K562 (cell line): ENCODE data around the gene RPS6KL1. TPM values are rescaled to one million over a fixed set of nuclear protein-coding genes. Genes with fewer than 3 reads are reported as not detected.

Source experiments
- ATF1 ChIP-seq, 2 experiments: fragments of 450-650 bp in 1 of 2; IDR thresholded peaks; 2 replicates each; pipeline ENCODE4 v1.6.1; 2016; ENCODE audit warnings: missing compliant biosample characterization in 1 of 2, missing genetic modification characterization in 1 of 2
- CBFA2T2 ChIP-seq: fragments of 450-650 bp; conservative IDR thresholded peaks from 2 replicates; pipeline ENCODE4 v1.6.1; 2017; ENCODE audit warnings: mild to moderate bottlenecking
- CBFA2T3 ChIP-seq: fragments of 450-650 bp; IDR thresholded peaks from 2 replicates; pipeline ENCODE4 v1.6.1; 2017
- ELF1 ChIP-seq: fragments of 200-800 bp; sonication (Bioruptor generic); IDR thresholded peaks from 2 replicates; pipeline ENCODE4 v1.6.1; 2016; ENCODE audit warnings: missing genetic modification characterization, missing compliant biosample characterization
- ETV1 ChIP-seq: fragments of 450-650 bp; conservative IDR thresholded peaks from 2 replicates; pipeline ENCODE4 v1.6.1; 2016; ENCODE audit warnings: missing genetic modification characterization, control low read depth, low read depth, missing compliant biosample characterization
- HDAC2 ChIP-seq: fragments of 450-650 bp; IDR thresholded peaks from 2 replicates; pipeline ENCODE4 v1.6.1; 2016; ENCODE audit warnings: mild to moderate bottlenecking
- LCOR ChIP-seq: sonication (generic); formaldehyde crosslinking; IDR thresholded peaks from 2 replicates; pipeline ENCODE4 v1.8.0; 2022; ENCODE audit warnings: mild to moderate bottlenecking, missing genetic modification reagents
- MAFK ChIP-seq: IDR thresholded peaks from 2 replicates; pipeline ENCODE4 v1.6.1; 2011; ENCODE audit warnings: low read length, improper control_type of control experiment
- MAZ ChIP-seq, 2 experiments: fragments of 450-650 bp in 1 of 2; sonication (generic) in 1 of 2; formaldehyde crosslinking; IDR thresholded peaks in 1 of 2; conservative IDR thresholded peaks in 1 of 2; 2 replicates each; pipeline versions ENCODE4 v1.4.0 to v1.5.0; 2020; ENCODE audit warnings: mild to moderate bottlenecking in 1 of 2, missing genetic modification reagents in 1 of 2
- NCOA6 ChIP-seq: fragments of 450-650 bp; IDR thresholded peaks from 2 replicates; pipeline ENCODE4 v1.6.1; 2017; ENCODE audit warnings: mild to moderate bottlenecking
- RBM25 ChIP-seq: fragments of 200-400 bp; formaldehyde crosslinking; IDR thresholded peaks from 2 replicates; pipeline ENCODE4 v1.6.1; 2018; ENCODE audit warnings: low read length, low read depth, moderate library complexity; ENCODE audit not compliant: severe bottlenecking
- SMARCB1 ChIP-seq: IDR thresholded peaks from 2 replicates; pipeline ENCODE4 v1.6.1; 2011; ENCODE audit warnings: improper control_type of control experiment, low read depth; ENCODE audit not compliant: insufficient read length
- SP1 ChIP-seq: sonication (generic); formaldehyde crosslinking; IDR thresholded peaks from 2 replicates; pipeline ENCODE4 v1.8.1; 2022; ENCODE audit warnings: mild to moderate bottlenecking, missing genetic modification reagents
- SRSF7 ChIP-seq: fragments of 200-400 bp; formaldehyde crosslinking; optimal IDR thresholded peaks from 2 replicates; pipeline ENCODE3; 2017; ENCODE audit warnings: mild to moderate bottlenecking, low read depth, low read length
- TEAD1 ChIP-seq, 2 experiments: fragments of 450-650 bp in 1 of 2; sonication (generic) in 1 of 2; formaldehyde crosslinking; IDR thresholded peaks; 2 replicates each; pipeline versions ENCODE4 v1.4.0 to v1.8.0; 2020 to 2022; ENCODE audit warnings: mild to moderate bottlenecking in 2 of 2, missing genetic modification reagents in 1 of 2
- ZNF449 ChIP-seq: fragments of 250-450 bp; sonication (Bioruptor Pico); IDR thresholded peaks from 2 replicates; pipeline ENCODE4 v1.8.0; 2022; ENCODE audit warnings: moderate library complexity, mild to moderate bottlenecking, inconsistent platforms
- ZNF57 ChIP-seq: fragments of 450-650 bp; formaldehyde crosslinking; IDR thresholded peaks from 2 replicates; pipeline ENCODE4 v1.4.0; 2020; ENCODE audit warnings: mild to moderate bottlenecking, moderate library complexity
- ZNF717 ChIP-seq: fragments of 250-450 bp; sonication (Bioruptor Pico); IDR thresholded peaks from 2 replicates; pipeline ENCODE4 v1.5.0; 2021
- ZNF785 ChIP-seq: fragments of 250-450 bp; sonication (Bioruptor Pico); IDR thresholded peaks from 2 replicates; pipeline ENCODE4 v1.4.0; 2020; ENCODE audit warnings: mild to moderate bottlenecking
- polyA plus RNA-seq, 8 experiments: library from polyadenylated mRNA; depleted of rRNA in 4 of 8; stranded (reverse) in 5 of 8; unstranded in 3 of 8; fragments of >200 nt; fragmentation: Nextera tagmentation in 2 of 8; fragmentation: Illumina TruSeq in 1 of 8; extraction: Ambion mirVana in 2 of 8; extraction: Trizol in 1 of 8; gene quantifications; 2 replicates each; pipeline versions ENCODE4 v1.2.1 to v1.2.3, GENCODE V29; 2011 to 2014; ENCODE audit warnings: inconsistent platforms in 1 of 8, missing spikeins in 1 of 8
- total RNA-seq, 7 experiments: library from RNA; depleted of rRNA in 6 of 7; stranded (reverse); fragments of >200 nt in 6 of 7; fragmentation: Illumina TruSeq in 2 of 7; extraction: Trizol in 2 of 7; gene quantifications; 2 replicates each; pipeline versions ENCODE4 v1.2.1 to v1.2.3, GENCODE V29; 2011 to 2021; ENCODE audit warnings: low replicate concordance in 1 of 7
- TF ChIP-seq, protein P1 (sequence below): fragments of 250-450 bp; sonication (Bioruptor Pico); IDR thresholded peaks from 2 replicates; pipeline ENCODE4 v1.5.1; 2021; ENCODE audit warnings: mild to moderate bottlenecking
- TF ChIP-seq, protein P2 (sequence below): conservative IDR thresholded peaks from 2 replicates; pipeline ENCODE4 v1.6.1; 2011; ENCODE audit warnings: low read depth, mild to moderate bottlenecking, low read length; ENCODE audit not compliant: control insufficient read depth
- TF ChIP-seq, protein P3 (sequence below): sonication (generic); formaldehyde crosslinking; IDR thresholded peaks from 2 replicates; pipeline ENCODE4 v1.8.0; 2022; ENCODE audit warnings: mild to moderate bottlenecking, missing genetic modification reagents

The RPS6KL1 gene
- total and polyA plus RNA-seq, 9 of the 15 experiments (the other 6 are each of a cell fraction or from before 2014, with no cell fraction given), result 0.91 to 15.5 (median 8.1) TPM

GRCh38 chr14:74905595-74906142 lies 17.4 kb downstream of the RPS6KL1 start (continued):
- TF ChIP-seq, protein P1, sequence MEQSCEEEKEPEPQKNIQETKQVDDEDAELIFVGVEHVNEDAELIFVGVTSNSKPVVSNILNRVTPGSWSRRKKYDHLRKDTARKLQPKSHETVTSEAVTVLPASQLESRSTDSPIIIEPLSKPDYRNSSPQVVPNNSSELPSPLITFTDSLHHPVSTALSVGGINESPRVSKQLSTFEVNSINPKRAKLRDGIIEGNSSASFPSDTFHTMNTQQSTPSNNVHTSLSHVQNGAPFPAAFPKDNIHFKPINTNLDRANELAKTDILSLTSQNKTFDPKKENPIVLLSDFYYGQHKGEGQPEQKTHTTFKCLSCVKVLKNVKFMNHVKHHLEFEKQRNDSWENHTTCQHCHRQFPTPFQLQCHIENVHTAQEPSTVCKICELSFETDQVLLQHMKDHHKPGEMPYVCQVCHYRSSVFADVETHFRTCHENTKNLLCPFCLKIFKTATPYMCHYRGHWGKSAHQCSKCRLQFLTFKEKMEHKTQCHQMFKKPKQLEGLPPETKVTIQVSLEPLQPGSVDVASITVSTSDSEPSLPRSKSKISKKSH (CRISPR knock-in tag), result no peak
- TF ChIP-seq, protein P2, sequence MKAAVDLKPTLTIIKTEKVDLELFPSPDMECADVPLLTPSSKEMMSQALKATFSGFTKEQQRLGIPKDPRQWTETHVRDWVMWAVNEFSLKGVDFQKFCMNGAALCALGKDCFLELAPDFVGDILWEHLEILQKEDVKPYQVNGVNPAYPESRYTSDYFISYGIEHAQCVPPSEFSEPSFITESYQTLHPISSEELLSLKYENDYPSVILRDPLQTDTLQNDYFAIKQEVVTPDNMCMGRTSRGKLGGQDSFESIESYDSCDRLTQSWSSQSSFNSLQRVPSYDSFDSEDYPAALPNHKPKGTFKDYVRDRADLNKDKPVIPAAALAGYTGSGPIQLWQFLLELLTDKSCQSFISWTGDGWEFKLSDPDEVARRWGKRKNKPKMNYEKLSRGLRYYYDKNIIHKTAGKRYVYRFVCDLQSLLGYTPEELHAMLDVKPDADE, result no peak
- TF ChIP-seq MAZ (CRISPR knock-in tag; conservative IDR thresholded peaks at IDR 0.05 in 1 of 2, IDR thresholded peaks at IDR 0.05 in 1 of 2) (0 out of 4 replicates have a peak, but pooled peaks of 1 of the 2 experiments have one; percentile 17), CBFA2T2 (no peak), TEAD1 (CRISPR knock-in tag; IDR thresholded peaks at IDR 0.05) (no peak), ZNF785 (no peak), MAFK (no peak), NCOA6 (no peak), SP1 (CRISPR knock-in tag) (0 out of 2 replicates have a peak, but pooled peaks have one; percentile 26), ATF1 (CRISPR knock-in tag; IDR thresholded peaks at IDR 0.05) (no peak), ATF1 (tag; IDR thresholded peaks at IDR 0.05) (no peak), LCOR (no peak), HDAC2 (no peak), SMARCB1 (no peak), ETV1 (tag) (no peak), CBFA2T3 (no peak), RBM25 (no peak), SRSF7 (no peak), ZNF717 (CRISPR knock-in tag) (no peak), ZNF57 (CRISPR knock-in tag) (no peak), ELF1 (tag) (no peak), ZNF449 (no peak)
- TF ChIP-seq, protein P3, sequence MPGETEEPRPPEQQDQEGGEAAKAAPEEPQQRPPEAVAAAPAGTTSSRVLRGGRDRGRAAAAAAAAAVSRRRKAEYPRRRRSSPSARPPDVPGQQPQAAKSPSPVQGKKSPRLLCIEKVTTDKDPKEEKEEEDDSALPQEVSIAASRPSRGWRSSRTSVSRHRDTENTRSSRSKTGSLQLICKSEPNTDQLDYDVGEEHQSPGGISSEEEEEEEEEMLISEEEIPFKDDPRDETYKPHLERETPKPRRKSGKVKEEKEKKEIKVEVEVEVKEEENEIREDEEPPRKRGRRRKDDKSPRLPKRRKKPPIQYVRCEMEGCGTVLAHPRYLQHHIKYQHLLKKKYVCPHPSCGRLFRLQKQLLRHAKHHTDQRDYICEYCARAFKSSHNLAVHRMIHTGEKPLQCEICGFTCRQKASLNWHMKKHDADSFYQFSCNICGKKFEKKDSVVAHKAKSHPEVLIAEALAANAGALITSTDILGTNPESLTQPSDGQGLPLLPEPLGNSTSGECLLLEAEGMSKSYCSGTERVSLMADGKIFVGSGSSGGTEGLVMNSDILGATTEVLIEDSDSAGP (CRISPR knock-in tag), result no peak
